Endometrial microvascular endothelial cells (primary cell): Measurements from ENCODE around the gene GOLGA6L25. TPM values are rescaled to one million over a fixed set of nuclear protein-coding genes. Genes with fewer than 3 reads are reported as not detected.
"Not testable (repeated sequence)": the region's sequence is repeated elsewhere in the genome, so short reads cannot be mapped to it uniquely, and the experiment has no call there.

Experiments used
- in situ Hi-C: cut with HindIII; loops from 2 replicates; pipeline ENCODE4 v1.10.0; 2017; ENCODE audit warnings: low sequenced_read_pairs, low pct_unique_long_range_greater_than_20kb; ENCODE audit errors: inconsistent ontology term
- total RNA-seq: library from RNA; depleted of rRNA; stranded (reverse); fragments of >200 nt; gene quantifications from one replicate; pipeline ENCODE4 v1.2.3, GENCODE V29; 2015; ENCODE audit errors: inconsistent ontology term

GOLGA6L25 gene
- not detected for total RNA-seq

GRCh38 chr15:28553268-28553667 is at the start of gene GOLGA6L25:
GOLGA6L25 (plus strand) TSS chr15:28553568; CDS start chr15:28553629, 61 bp downstream.
- in situ Hi-C loops = not testable (repeated sequence)

- in situ Hi-C loops = not testable (repeated sequence)
Observed at GRCh38 chr15:28508217-28508889, 45.0 kb upstream of the GOLGA6L25 start.

- in situ Hi-C loops = not testable (repeated sequence)
Observed at GRCh38 chr15:28514128-28514527, 39.2 kb upstream of the GOLGA6L25 start.

GRCh38 chr15:28515208-28515607 is 38.2 kb upstream of the GOLGA6L25 start:
- in situ Hi-C loops = not testable (repeated sequence)

GRCh38 chr15:28532954-28533353 is 20.4 kb upstream of the GOLGA6L25 start, which contains the start of gene GOLGA8G:
GOLGA8G (minus strand) TSS chr15:28532971; CDS start chr15:28532909, 62 bp downstream.
- in situ Hi-C loops = not testable (repeated sequence)

- in situ Hi-C loops = not testable (repeated sequence)
Observed at GRCh38 chr15:28573351-28573750, 20.0 kb downstream of the GOLGA6L25 start.

GRCh38 chr15:28588977-28589606 is 35.7 kb downstream of the GOLGA6L25 start:
- in situ Hi-C loops = not testable (repeated sequence)

GRCh38 chr15:28589769-28590168 is 36.4 kb downstream of the GOLGA6L25 start:
- in situ Hi-C loops = not testable (repeated sequence)

GRCh38 chr15:28592395-28592794 is 39.0 kb downstream of the GOLGA6L25 start:
- in situ Hi-C loops = not testable (repeated sequence)

- in situ Hi-C loops = not testable (repeated sequence)
Observed at GRCh38 chr15:28593424-28594129, 40.2 kb downstream of the GOLGA6L25 start.

GRCh38 chr15:28597471-28597870 is 44.1 kb downstream of the GOLGA6L25 start:
- in situ Hi-C loops = not testable (repeated sequence)

- in situ Hi-C loops = not testable (repeated sequence)
Observed at GRCh38 chr15:28598209-28598608, 44.8 kb downstream of the GOLGA6L25 start.

- in situ Hi-C loops = not testable (repeated sequence)
Observed at GRCh38 chr15:28602152-28602551, 48.8 kb downstream of the GOLGA6L25 start.

Other genes with a start within 250 kb of the GOLGA6L25 start
- gene HERC2, start 231.4 kb upstream of the GOLGA6L25 start, total RNA-seq = 83.4 TPM
- gene GOLGA6L24, start 195.5 kb upstream of the GOLGA6L25 start, total RNA-seq = not detected
- gene GOLGA8F, start 174.9 kb upstream of the GOLGA6L25 start, total RNA-seq = not detected
- gene GOLGA8G, start 20.6 kb upstream of the GOLGA6L25 start, total RNA-seq = not detected
- gene GOLGA8M, start 158.9 kb downstream of the GOLGA6L25 start, total RNA-seq = 0.09 TPM